Activated gamma-delta T cell treated with anti-CD3 and anti-CD28 coated beads, Interleukin-2, amount 50 U/mL, for 16 hours (primary cell): ENCODE measurements around the gene SBNO1.
"Not testable (repeated sequence)": the region's sequence is repeated elsewhere in the genome, so short reads cannot be mapped to it uniquely, and the experiment has no call there.

Experiments
- DNase-seq: peaks from one replicate; pipeline ENCODE4 v3.0.0-alpha.2; 2020; ENCODE audit warnings: low read depth

The SBNO1 gene

DNA sequence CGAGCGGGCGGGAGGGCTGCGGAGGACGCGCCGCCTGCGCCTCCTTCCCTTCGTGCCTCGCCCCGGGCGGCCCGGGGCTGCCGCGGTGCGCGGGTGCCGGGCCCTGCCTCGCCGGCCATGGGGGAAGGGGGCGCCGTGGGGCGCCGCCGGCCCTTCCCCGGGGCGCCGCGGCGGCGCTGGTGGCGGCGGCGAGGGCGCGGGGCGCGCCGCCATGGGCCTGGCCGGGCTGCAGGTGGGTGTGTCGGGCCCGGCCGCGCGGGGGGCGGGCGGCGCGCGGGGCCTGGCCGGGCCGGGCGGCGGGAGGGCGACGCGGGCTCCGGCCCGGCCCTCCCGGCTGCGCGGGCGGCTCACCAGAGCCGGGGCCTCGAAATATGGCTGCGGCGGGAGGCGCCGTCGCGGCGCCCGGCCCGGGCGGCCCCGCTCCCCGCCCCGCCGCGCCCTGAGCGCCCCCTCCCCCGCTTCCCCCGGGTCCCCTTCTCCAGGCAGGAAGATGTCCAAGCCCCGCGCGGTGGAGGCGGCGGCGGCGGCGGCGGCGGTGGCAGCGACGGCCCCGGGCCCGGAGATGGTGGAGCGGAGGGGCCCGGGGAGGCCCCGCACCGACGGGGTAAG, 24.4 kb upstream of the SBNO1 start:
- DNase-seq, result no peak

DNA sequence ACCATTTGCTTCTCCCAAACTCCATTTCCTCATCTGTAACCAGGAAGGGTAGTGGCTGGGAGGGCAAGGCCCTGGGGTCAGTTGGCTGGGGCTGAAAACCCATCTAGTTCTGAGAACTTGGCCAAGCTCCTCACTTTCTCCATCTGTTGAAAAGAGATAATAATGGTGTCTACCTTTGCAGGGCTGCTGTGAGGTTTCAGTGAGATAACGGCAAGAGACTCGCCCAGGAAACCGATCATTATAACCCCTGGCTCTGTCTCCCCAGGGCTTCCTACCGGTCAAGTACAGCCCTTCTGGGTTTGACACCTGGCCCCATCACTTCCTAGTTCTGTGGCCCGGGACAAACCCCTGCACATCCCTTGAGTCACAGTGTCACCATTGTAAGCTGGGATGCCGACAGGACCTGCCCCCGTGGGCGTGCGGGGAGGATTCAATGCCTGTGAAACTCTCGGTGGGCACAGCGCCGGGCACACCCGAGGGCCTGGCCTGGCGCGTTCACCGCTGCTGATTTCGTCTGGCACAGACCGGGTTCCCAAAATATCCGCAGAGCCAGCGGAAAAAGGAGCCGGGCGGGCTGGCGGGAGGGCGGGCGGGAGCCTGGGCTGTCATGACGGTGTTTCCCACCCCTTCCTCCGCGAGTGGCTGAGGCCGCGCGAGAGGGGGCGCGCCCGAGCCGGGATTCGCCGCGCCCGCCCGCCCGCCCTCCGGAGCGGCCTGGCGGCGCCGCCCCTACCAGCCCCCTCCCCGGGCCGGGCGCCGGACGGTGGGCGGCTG, 23.7 kb upstream of the SBNO1 start:
- peak; percentile 53 for DNase-seq

DNA sequence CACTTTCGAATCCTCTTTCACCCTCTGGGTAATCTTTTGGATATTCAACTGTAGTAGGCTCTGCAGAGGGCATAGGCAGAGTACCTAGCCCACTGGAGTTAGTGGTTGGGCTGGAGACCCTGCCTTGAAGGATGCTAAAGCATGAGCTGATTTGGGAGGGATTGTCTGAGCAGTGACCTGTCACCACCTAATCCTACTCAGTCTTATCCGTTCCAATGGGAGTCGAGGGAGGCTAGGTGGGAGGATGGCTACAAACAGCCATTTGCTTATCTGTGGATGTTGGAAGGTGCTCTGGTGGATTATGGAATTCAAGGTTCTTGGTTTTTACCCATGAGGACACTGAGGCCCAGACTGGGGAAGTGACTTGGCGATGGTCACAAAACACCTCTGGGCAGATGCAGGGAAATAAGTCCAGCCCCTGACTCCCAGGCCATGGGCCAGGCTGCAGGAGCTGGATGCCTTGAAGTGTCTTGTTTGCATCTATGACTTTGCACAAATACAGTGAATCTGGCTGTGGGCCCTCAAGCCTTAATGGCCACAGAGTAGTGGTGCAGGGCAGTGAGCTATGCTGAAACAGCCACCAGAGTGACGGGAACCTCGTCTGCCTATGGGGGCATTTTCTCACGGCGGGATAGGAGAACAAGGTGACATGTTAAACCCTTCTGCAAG, 23.0 kb upstream of the SBNO1 start:
- DNase-seq, result no peak

- not testable (repeated sequence) for DNase-seq
These were observed 20.9 kb upstream of the SBNO1 start for GRCh38 chr12:123385536-123385935.

- no peak for DNase-seq
These were observed 20.3 kb upstream of the SBNO1 start for GRCh38 chr12:123384994-123385376.

DNA sequence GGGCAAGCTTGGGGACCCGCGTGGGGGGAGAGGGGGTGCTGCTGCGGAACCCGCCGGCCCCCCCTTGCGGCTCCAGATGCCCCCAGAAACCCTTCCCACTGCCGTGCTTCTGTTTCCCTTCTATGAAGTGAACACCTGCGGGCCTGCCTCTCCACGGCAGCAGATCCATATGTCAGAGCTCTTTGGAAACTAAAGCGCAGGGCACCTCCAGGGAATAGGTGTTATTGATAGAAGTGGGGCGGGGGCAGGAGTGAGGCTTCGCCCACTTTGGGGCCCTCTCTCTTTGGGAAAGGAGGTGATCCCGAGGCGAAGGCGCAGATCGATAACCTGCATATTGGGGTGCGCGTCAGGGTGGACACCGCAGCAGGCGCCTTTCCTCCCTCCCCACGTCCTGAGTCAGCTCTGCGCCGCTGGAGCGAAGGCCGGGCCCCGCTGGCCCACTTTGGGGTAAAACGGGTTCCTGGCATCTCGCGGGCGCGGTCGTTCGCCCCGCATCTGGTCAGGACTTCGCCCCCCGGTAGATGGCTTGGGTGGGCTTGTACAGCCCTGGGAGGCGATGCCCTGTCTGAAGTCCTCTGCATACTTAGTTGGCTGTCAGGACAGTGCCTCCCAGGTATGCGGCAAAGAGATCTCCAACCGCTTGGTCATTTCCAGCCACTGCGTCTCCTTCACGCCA, 19.8 kb upstream of the SBNO1 start:
- no peak for DNase-seq

DNA sequence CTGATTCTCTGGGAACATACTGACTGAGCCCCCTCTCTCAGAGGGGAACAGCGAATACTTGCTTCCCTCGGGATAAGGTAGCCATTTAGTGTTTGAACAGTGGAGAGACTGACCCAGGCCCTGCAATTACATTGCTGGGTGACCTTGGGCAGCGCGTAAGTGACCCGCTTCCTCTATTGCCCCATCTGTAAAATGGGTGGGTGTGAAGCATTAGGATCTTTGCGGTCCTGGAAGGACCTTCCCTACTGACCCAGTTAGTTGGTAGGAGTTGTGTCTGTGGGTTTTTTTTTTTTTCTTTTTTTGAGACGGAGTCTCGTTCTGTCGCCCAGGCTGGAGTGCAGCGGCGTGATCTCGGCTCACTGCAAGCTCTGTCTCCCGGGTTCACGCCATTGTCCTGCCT, 18.0 kb upstream of the SBNO1 start:
- no peak for DNase-seq

- DNase-seq, result no peak
These were observed 14.7 kb upstream of the SBNO1 start for GRCh38 chr12:123379391-123379790.

- not testable (repeated sequence) for DNase-seq
These were observed 7.8 kb upstream of the SBNO1 start for GRCh38 chr12:123372415-123372814.

DNA sequence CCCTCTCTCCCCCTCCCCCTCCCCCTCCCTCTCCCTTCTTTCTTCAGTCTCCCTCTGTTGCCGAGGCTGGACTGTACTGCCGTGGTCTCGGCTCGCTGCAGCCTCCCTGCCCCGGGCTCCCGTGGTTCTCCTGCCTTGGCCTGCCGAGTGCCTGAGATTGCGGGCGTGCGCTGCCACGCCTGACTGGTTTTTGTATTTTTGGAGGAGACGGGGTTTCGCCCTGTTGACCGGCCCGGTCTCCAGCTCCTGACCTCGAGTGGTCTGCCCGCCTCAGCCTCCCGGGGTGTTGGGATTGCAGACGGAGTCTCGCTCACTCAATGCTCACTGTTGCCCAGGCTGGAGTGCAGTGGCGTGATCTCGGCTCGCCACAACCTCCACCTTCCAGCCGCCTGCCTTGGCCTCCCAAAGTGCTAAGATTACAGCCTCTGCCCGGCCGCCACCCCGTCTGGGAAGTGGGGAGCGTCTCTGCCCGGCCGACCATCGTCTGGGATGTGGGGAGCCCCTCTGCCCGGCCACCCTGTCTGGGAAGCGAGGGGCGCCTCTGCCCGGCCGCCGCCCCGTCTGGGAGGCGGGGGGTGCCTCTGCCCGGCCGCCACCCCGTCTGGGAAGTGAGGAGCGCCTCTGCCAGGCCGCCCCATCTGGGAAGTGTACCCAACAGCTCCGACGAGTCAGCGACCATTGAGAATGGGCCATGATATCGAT, 7.2 kb upstream of the SBNO1 start:
- DNase-seq, result not testable (repeated sequence)

- DNase-seq, result no peak
These were observed 4.6 kb upstream of the SBNO1 start for GRCh38 chr12:123369229-123369628.

DNA sequence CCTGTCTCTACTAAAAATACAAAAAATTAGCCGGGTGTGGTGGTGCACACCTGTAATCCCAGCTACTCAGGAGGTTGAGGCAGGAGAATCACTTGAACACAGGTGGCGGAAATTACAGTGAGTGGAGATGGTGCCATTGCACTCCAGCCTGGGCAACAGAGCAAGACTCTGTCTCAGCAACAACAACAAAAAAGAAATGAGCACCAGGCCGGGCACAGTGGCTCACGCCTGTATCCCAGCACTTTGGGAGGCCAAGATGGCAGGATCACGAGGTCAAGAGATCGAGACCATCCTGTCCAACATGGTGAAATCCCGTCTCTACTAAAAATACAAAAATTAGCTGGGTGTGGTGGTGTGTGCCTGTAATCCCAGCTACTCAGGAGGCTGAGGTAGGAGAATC, 3.8 kb upstream of the SBNO1 start:
- not testable (repeated sequence) for DNase-seq

GRCh38 chr12:123367511-123367910, 2.9 kb upstream of the SBNO1 start:
- DNase-seq, result no peak

GRCh38 chr12:123365025-123365917, 624 bp upstream of the SBNO1 start:
- peak; percentile 96 for DNase-seq

GRCh38 chr12:123363740-123364531, 711 bp downstream of the SBNO1 start:
- DNase-seq, result no peak

DNA sequence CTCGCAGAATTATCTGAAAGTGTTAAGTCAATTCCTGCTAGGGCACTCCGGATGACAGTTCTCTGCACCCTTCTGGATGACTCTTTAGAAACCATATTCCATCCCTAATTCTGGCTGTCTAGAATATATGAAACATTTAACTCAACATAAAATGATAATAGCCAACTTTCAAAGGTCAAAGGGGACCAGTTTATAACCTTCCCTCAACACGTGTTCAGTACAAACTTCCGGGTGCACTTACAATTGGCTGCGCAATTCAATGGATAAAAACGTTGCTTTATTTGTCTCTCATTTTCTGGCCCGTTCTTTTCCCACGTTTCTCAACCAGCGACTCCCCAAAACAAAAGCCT, 1.3 kb downstream of the SBNO1 start:
- no peak for DNase-seq

DNA sequence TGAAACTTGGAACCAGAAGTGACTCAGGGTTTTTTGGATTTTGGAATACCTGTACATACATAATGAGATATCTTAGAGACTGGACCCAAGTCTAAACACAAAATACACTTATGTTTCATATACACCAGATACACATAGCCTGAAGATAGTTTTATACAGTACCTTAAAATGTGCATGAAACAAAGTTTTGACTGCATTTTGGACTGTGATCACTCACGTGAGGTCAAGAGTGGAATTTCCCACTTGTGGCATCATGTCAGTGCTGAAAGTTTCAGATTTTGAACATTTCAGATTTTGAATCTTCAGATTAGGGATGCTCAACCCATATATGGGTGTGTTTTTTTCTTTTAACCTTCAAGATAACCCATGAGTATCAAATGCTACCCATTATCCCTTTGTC, 6.6 kb downstream of the SBNO1 start:
- no peak for DNase-seq

GRCh38 chr12:123356159-123356670, 8.4 kb downstream of the SBNO1 start:
- no peak for DNase-seq

DNA sequence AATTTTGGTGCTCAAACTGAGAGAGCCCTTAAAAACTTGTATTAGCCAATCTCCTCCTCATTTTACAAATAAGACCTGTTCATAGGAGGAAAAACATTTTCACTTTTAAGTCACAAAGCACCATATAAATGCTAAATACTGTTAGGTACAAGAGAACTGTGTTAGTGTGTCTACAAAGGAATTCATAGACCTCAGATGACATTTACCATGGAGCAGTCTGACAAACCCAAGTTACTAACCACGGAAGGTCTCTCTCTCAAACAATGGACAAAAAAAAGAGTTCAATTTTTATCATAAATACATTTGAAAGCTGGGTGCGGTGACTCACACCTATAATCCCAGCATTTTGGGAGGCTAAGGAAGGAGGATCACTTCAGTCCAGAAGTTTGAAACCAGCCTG, 10.0 kb downstream of the SBNO1 start:
- DNase-seq, result no peak

- no peak for DNase-seq
These were observed 13.3 kb downstream of the SBNO1 start for GRCh38 chr12:123351349-123351748.
